ENCODE measurements around the gene TSPEAR.

GRCh38 chr21:44498280-44499210 is 212.8 kb downstream of the TSPEAR start:
- TF ChIP-seq, protein P1, sequence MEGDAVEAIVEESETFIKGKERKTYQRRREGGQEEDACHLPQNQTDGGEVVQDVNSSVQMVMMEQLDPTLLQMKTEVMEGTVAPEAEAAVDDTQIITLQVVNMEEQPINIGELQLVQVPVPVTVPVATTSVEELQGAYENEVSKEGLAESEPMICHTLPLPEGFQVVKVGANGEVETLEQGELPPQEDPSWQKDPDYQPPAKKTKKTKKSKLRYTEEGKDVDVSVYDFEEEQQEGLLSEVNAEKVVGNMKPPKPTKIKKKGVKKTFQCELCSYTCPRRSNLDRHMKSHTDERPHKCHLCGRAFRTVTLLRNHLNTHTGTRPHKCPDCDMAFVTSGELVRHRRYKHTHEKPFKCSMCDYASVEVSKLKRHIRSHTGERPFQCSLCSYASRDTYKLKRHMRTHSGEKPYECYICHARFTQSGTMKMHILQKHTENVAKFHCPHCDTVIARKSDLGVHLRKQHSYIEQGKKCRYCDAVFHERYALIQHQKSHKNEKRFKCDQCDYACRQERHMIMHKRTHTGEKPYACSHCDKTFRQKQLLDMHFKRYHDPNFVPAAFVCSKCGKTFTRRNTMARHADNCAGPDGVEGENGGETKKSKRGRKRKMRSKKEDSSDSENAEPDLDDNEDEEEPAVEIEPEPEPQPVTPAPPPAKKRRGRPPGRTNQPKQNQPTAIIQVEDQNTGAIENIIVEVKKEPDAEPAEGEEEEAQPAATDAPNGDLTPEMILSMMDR (IDR thresholded peaks at IDR 0.05) = no peak
- no peak for TF ChIP-seq ZFX (IDR thresholded peaks at IDR 0.05; ENCODE audit: borderline replicate concordance)

Data from 22Rv1 (cell line).